Left colon (tissue), 2 donors: Measurements from ENCODE around the gene CBR3. TPM values are rescaled to one million over a fixed set of nuclear protein-coding genes. Genes with fewer than 3 reads are reported as not detected.
"Not testable (repeated sequence)": the region's sequence is repeated elsewhere in the genome, so short reads cannot be mapped to it uniquely, and the experiment has no call there.

Source experiments
- ATAC-seq: fragments of 200-7000 bp; cut with Tn5 transposase; one replicate; pipeline ENCODE4 v1.9.1; 2020; ENCODE audit warnings: mild to moderate bottlenecking, moderate library complexity
- DNase-seq, 2 donors: peaks; one replicate each; pipeline ENCODE4 v3.0.0-alpha.2; 2020
- intact Hi-C, 2 donors: fragments of 100-400 bp; cut with DNase I in 1 of 2; cut with micrococcal nuclease in 1 of 2; formaldehyde crosslinking; loops; one replicate each; pipeline versions ENCODE4 v1.11.2 to v1.14.0; 2022; cut with DNase I, micrococcal nuclease
- long read RNA-seq: library from polyadenylated mRNA; unstranded; transcript quantifications from one replicate; pipeline ENCODE4 v2.0.0, GENCODE V29; 2021
- total RNA-seq, 2 donors: library from RNA; stranded (reverse); fragmentation: NEBNext Ultra II Directional; extraction: Animal tissue kit (Norgen Biotek cat#: 25700); gene quantifications; one replicate each; pipeline ENCODE4 v1.2.1, GENCODE V29; 2021
- donor health status: DM: no; HTN: no; CAD: no.
- donor health status: DM: yes; HTN: yes; CAD: no.

Gene CBR3
- total RNA-seq, result 1 to 10 TPM; 1.3 to 2.2 TPM
- long read RNA-seq, partial matches to known transcripts, result 0 of 8 reads
- long read RNA-seq, other reads (novel, unspliced or antisense), result 7 of 8 reads

DNA sequence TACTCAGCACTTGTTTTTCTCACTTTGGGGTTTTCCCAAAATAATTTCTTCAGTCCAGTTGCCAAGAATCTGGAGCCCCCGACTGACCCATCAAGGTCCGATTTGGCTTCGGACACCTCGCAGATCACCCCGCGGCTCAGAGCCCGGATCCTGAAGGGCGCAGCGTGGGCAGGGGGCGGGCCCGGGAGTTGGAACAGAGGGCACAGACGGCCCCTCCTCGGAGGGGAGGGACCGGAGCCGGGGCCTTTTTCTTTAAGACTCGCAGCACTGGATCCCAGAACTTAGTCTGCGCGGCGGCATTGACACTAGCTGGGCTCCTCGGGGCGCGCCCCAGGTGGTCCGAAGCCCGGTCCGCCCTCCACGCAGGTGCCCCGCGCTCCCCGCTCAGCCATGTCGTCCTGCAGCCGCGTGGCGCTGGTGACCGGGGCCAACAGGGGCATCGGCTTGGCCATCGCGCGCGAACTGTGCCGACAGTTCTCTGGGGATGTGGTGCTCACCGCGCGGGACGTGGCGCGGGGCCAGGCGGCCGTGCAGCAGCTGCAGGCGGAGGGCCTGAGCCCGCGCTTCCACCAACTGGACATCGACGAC lies at the start of gene CBR3:
TSS of gene CBR3 (plus strand) at position 277 of the 588 bp plus-strand sequence. CDS start at position 391, 114 bp downstream.
- peak; percentile 32 for ATAC-seq
- intact Hi-C loops, result no loop called here
- DNase-seq, result peak; percentile 60 to 62

DNA sequence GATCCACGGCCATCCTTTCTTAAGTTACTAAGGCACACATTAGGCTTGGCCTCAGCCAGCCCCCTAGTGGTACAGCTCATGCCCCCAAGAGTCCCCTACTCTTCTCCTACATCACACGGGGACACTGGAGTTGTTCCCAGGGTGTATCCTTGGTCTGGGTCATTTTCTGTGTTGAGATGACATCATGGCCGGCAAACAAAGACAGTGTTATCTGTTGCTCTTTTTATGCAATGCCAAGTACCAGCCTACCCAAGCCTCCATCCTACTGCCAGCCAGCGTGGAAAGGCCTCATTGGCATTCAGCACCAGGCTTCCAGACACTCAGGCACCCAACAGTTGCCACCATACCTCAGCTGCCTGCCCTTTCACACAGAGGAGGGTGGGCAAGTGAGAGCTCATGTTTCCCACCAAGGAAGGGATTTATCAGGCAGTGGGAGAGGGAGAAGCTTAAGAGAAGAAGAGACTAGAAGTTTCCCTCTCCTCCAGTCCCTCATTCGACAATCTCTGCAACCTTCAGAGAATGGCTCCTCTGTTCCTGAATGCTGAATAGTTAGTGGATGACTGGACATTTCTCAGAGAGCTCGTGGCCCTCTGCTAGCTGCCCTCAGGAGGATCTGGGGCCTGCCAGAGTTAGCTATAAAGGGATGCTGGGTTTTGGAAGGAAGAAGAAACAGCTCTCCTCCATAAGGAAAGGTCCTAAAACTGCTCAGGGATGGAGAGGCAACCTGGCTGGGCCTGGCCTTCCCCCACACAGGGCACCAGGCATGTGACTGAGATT lies 47.3 kb upstream of the CBR3 start:
- DNase-seq, result no peak
- intact Hi-C loops, result no loop called here
- ATAC-seq, result no peak

DNA sequence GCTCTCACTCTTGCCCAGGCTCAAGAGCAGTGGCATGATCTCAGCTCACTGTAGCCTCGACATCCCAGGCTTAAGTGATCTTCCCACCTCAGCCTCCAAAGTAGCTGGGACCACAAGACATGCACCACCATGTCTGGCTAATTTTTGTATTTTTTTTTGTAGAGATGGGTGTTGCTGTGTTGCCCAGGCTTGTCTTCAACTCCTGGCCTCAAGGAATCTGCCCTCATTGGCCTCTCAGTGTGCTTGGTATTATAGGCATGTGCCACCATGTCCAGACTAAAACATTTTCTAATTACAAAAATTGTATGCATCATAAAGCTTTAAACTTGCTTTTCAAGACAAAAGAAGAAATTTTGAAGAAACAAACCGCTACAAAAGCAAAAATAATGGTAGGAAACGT lies 44.9 kb upstream of the CBR3 start:
- DNase-seq (no peak), ATAC-seq (no peak)
- intact Hi-C loops, result no loop called here

- ATAC-seq, result no peak
Measured at GRCh38 chr21:36092681-36093080, 42.2 kb upstream of the CBR3 start.

DNA sequence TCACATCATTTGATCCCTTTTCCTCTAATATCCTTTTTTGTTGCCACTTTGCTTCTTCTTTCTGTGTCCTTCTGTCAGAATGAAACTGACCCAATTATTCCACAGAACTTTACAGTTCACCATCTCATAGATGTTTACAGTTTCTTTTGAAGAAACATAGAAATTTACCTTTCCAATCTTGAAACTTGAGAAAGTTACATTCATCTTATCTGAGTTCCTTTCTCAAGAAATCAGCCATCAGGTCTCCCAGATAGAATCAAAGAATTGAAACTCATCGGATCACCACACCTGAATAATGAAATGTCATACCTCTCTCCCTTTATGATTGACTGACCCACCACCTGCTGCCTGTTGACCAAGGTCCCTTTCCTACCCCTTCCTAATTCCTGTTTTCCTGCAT lies 41.4 kb upstream of the CBR3 start:
- intact Hi-C loops, result no loop called here
- DNase-seq, result no peak
- no peak for ATAC-seq

More at GRCh38 chr21:36092681-36093080, 42.2 kb upstream of the CBR3 start:
- intact Hi-C loops, result no loop called here
- no peak for DNase-seq

DNA sequence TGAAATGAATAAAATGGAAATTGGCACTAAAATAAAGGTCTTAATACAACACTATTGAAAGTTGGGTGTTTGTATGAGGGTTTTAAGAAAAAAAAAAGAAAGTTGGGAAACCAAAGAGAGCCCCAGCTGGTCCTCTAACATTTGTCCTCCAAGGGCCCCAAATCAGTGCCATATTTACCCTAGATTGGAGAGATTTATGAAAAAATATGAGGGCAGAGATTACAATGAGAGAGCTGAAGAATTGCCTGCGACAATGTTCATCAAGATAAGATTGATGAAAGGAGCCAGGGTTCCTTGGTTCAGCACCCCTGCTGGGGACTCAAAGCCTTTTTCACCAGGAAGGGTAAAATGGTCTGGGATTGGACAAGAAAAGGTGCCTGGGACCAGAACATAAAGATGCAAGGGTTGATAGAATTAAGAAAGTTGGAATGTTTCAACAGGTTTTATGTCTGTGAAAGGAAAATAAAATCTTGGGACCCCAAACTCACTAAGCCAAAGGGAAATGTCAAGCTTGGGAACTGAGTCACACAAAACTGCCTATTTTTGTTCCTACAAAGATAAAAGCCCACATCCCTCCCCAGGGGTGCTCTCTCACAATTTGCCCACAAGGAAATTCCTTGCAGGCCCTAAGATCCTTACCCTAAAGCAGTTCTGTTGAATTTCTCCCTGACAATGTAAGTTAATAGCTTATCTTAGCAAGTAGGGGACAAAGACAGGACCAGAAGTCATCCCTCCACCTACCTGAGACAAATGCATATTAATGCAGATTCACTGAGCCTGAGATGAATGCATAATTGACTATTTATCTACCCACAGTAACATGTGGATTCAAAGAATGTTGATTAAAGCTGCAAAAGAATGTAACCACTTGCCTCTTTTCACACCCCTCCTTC lies 38.2 kb upstream of the CBR3 start:
- no peak for ATAC-seq
- DNase-seq, result no peak
- intact Hi-C loops, result no loop called here

DNA sequence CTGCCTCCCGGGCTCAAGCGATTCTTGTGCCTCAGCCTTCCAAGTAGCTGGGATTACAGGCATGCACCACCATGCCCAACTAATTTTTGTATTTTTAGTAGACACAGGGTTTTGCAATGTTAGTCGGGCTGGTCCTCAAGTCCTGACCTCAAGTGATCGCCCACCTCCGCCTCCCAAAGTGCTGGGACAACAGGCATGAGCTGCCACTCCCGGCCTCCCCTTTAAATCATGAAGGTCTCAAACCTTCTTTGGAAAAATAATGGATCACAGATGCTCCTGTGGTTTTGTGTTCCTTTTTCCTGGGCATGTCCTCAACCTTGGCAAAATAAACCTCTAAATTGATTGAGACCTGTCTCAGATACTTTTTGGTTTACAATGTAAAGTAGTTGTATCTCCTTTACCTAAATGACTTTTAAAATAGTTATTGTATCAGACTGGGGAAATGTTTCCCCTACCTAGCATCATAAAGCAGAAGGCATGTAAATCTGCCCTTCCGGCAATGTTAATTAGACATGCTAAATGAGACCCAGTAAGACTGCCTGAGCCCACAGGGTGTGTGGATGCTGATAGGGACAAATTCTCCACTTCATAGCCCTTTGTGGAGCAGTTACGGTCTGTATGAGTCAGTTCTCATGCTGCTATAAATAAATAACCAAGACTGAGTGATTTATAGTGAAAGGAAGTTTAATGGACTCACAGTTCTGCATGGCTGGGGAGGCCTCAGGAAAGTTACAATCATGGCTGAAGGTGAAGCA lies 37.3 kb upstream of the CBR3 start:
- DNase-seq, result no peak
- intact Hi-C loops, result no loop called here
- ATAC-seq, result peak; percentile 68

DNA sequence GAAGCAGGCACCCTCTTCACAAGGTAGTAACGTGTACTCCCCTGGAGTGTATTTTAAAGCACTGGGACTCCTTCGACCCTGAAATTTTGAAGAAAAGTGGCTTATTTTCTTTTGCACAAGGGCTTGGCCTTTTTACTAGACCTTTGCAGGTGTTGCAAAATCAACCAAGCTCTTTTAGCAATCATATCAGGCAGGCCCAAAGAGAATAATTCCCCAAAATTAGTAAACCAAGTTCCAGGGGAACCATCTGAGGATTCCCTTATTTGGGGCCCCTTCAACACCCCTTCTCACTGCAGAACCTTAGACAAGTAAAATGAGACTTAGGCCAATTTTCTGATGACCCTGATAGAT lies 36.7 kb upstream of the CBR3 start:
- intact Hi-C loops, result no loop called here
- ATAC-seq, result no peak

GRCh38 chr21:36099000-36099399 lies 35.9 kb upstream of the CBR3 start:
- intact Hi-C loops, result no loop called here
- ATAC-seq (no peak), DNase-seq (no peak)

More for the DNA sequence above, 36.7 kb upstream of the CBR3 start:
- DNase-seq, result no peak

DNA sequence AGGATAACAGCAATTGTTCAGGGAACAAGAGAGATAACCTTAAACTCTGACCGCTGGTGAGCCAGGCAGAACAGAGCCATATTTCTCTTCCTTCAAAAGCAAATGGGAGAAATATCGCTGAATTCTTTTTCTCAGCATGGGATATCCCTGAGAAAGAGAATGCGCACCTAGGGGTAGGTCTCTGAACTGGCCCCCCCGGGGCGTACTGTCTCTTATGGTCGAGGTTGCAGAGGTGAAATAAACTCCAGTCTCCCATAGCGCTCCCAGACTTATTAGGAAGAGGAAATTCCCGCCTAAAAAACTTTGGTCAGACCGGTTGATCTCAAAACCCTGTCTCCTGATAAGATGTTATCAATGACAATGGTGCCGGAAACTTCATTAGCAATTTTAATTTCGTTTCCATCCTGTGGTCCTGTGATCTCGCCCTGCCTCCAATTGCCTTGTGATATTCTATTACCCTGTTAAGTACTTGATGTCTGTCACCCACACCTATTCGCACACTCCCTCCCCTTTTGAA lies 35.1 kb upstream of the CBR3 start:
- DNase-seq, ATAC-seq, intact Hi-C loops: not testable (repeated sequence)

GRCh38 chr21:36100971-36101641 lies 33.8 kb upstream of the CBR3 start:
- peak; percentile 31 for ATAC-seq
- intact Hi-C loops, result no loop called here
- DNase-seq, result no peak

GRCh38 chr21:36103434-36103833 lies 31.4 kb upstream of the CBR3 start:
- intact Hi-C loops, result no loop called here
- DNase-seq (no peak), ATAC-seq (no peak)

DNA sequence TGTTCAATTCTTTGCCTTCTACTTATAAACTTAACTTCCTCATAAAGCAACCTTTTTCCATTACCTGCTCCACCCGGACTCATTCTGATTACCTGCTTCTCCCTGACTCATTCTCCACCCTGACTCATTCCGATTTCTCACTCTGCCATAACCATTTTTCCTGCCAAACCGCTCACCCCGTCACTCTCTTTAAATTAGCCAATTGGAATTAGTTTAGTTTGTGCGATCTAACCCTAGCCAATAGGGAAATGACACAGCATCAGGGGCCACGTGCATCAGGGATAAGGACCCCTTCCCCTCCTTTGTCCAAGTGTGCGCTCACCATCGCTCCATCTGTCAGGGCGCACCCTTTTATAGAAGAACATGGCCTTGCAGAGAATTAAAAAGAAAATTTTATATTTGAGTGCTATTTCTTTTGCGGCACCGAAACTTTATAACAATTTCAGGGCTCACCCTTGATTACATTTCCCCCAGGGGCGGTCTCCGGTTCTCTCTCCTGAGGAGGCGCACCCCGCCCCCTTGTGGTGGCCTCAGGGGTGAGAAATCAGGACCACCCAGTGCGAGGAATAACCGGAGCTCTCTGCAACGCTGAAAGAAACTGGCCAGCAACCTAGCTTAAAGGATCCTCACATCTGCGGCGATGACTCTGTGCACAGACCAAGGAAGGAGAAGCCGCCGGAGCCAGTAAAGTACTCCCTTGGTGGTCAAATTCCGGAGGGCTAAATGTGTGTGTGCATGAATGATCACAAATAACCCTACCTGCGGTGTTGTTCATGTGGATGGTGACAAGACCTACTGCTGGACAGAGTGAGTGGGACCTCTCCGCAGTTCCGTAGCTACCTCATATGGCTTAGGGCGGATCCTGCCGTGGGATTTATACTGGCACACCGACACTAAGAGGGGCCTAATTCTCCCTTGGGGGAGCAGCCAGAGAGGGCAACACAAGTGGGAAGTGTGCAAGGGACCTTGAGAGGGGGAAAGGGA lies 30.3 kb upstream of the CBR3 start:
- intact Hi-C loops, result loop anchor here in 1 of 2 donors (5.0 kb wide), 1 partner anchor 47 kb away; no protein-coding TSS in a partner anchor
- DNase-seq (peak in 1 of 2 donors; percentile 56), ATAC-seq (peak; percentile 47)

GRCh38 chr21:36105327-36105842 lies 29.5 kb upstream of the CBR3 start:
- no peak for DNase-seq
- intact Hi-C loops, result loop anchor here in 1 of 2 donors (5.0 kb wide), 1 partner anchor 48 kb away; no protein-coding TSS in a partner anchor
- no peak for ATAC-seq

DNA sequence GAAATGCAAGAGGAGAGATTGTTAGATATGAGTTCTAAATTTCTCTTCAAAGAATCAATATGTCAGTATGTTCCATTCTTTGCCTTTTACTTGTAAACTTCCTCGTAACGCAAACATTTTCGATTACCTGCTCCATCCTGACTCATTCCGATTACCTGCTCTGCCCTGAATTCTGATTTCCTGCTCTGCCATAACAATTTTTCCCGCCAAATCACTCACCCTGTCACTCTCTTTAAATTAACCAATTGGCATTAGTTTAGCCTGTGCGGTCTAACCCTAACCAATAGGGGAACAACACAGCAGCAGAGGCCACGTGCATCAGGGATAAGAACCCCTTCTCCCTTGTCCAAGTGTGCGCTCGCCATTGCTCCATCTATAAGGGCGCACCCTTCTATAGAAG lies 25.0 kb upstream of the CBR3 start:
- no peak for DNase-seq
- intact Hi-C loops, result loop anchor here in 1 of 2 donors (5.0 kb wide), 1 partner anchor 53 kb away; no protein-coding TSS in a partner anchor
- ATAC-seq, result no peak

DNA sequence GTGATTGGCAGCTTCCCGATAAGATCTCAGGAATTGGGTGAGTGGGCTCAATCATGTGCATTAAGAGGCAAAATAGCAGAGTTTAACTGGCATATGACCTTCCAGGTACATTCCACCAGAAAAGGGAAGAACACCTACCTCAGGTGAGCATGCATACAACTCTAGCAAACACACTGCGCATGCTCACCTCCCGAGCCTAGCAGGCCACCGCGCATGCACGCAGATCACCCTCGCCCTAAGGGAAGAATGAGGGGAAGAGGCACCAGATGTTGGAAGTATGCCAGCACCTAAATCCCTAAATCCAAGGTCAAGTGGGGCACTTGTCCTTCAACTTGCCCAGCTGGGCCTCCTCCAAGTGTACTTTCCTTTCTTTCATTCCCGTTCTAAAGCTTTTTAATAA lies 23.6 kb upstream of the CBR3 start:
- intact Hi-C loops, result no loop called here
- DNase-seq, result no peak
- ATAC-seq, result no peak
